Stomach (tissue), 9 donors: ENCODE results near the gene PDE4D. TPM values are rescaled to one million over a fixed set of nuclear protein-coding genes. Genes with fewer than 3 reads are reported as not detected.

ENCODE experiments used
- DNase-seq, 2 donors: peaks; one replicate each; pipeline versions ENCODE4 v3.0.0 to v3.0.0-alpha.2; 2013 to 2019
- H3K27ac ChIP-seq, 5 donors: fragments of 200-600 bp in 4 of 5; sonication (generic) in 4 of 5; one replicate each; pipeline ENCODE4 v1.5.1; 2013 to 2019; ENCODE audit warnings: mild to moderate bottlenecking in 1 of 5, moderate library complexity in 1 of 5
- H3K27me3 ChIP-seq, 3 donors: fragments of 200-600 bp; sonication (generic); one replicate each; pipeline ENCODE4 v1.5.1; 2017 to 2019; ENCODE audit warnings: mixed run types in 1 of 3
- H3K36me3 ChIP-seq, 4 donors: fragments of 200-600 bp; sonication (generic); 1 replicate in 3 of 4; 2 replicates in 1 of 4; pipeline ENCODE4 v1.5.1; 2016 to 2019
- H3K4me1 ChIP-seq, 4 donors: fragments of 200-600 bp; sonication (generic); one replicate each; pipeline ENCODE4 v1.5.1; 2016 to 2019
- H3K4me3 ChIP-seq, 4 donors: fragments of 200-600 bp; sonication (generic) in 3 of 4; one replicate each; pipeline ENCODE4 v1.5.1; 2016 to 2019; ENCODE audit warnings: mild to moderate bottlenecking in 1 of 4
- H3K9me3 ChIP-seq, 4 donors: fragments of 200-600 bp; sonication (generic); one replicate each; pipeline ENCODE4 v1.5.1; 2016 to 2019
- CTCF ChIP-seq, 7 experiments: fragments of 450-650 bp in 4 of 7; fragments of 200-600 bp in 3 of 7; sonication (generic) in 3 of 7; IDR thresholded peaks; one replicate each; pipeline ENCODE4 v1.5.1; 2016 to 2019; ENCODE audit warnings: antibody characterized with exemption in 7 of 7, control low read depth in 2 of 7, mild to moderate bottlenecking in 1 of 7
- EP300 ChIP-seq: sonication (generic); formaldehyde crosslinking; IDR thresholded peaks from one replicate; pipeline ENCODE4 v1.6.1; 2017; ENCODE audit warnings: antibody characterized with exemption
- POLR2A ChIP-seq, 4 donors: fragments of 450-650 bp; IDR thresholded peaks; one replicate each; pipeline ENCODE4 v1.6.1; 2016; ENCODE audit warnings: antibody characterized with exemption in 4 of 4, control low read depth in 2 of 4, mild to moderate bottlenecking in 1 of 4, moderate library complexity in 1 of 4
- POLR2AphosphoS5 ChIP-seq, 3 donors: sonication (generic); formaldehyde crosslinking; IDR thresholded peaks; one replicate each; pipeline ENCODE4 v1.6.1; 2016; ENCODE audit warnings: antibody characterized with exemption in 3 of 3
- WGBS, 5 donors: extraction: QIAGEN DNeasy Blood & Tissue Kit in 3 of 5; methylation state at CpG; one replicate each; pipeline versions ENCODE4 v1.1.5 to v1.1.7; 2013 to 2018; 5-methylcytosine and 5-hydroxymethylcytosine counted together
- intact Hi-C: fragments of 100-400 bp; cut with DNase I; formaldehyde crosslinking; loops from one replicate; pipeline ENCODE4 v1.15.1; 2023; ENCODE audit warnings: low total_unique reads
- polyA plus RNA-seq, 3 donors: library from polyadenylated mRNA; stranded (reverse); fragments of 200-250 nt; gene quantifications; one replicate each; pipeline ENCODE4 v1.2.3, GENCODE V29; 2013
- total RNA-seq, 5 donors: library from RNA; depleted of rRNA; stranded (reverse); fragments of >200 nt; gene quantifications; one replicate each; pipeline versions ENCODE4 v1.1.0 to v1.2.3, GENCODE V29; 2014 to 2016
- donor health status: healthy with polysubstance abuse.
- donor health status: Bipolar disorder and iron deficiency.
- donor health status: healthy.

PDE4D gene
- total and polyA plus RNA-seq, 8 donors, result 3.1 to 147 (median 97.3) TPM

GRCh38 chr5:59665086-59665831 lies 228.3 kb downstream of the PDE4D start:
- H3K36me3 ChIP-seq, result no peaks in the 10 kb centered on the region
- peaks cover 6 to 39% (median 26%) of the 10 kb centered on the region in 4 donors for H3K4me1 ChIP-seq
- no peak overlapping the region for H3K27ac ChIP-seq
- no peak overlapping the region for H3K4me3 ChIP-seq
- peak in 1 of 2 donors; percentile 13 for DNase-seq
- H3K27me3 ChIP-seq, result no peaks in the 10 kb centered on the region
- intact Hi-C loops, result no loop called here
- TF ChIP-seq EP300, result no peak
- no peak for TF ChIP-seq POLR2AphosphoS5 (IDR thresholded peaks at IDR 0.05)
- TF ChIP-seq CTCF (IDR thresholded peaks at IDR 0.05), result no peak
- TF ChIP-seq POLR2A (IDR thresholded peaks at IDR 0.05), result no peak
- H3K9me3 ChIP-seq, result no peaks in the 10 kb centered on the region

- WGBS, 5 donors, result 46 to 55% (median 52%) methylated on average over 4 of the region's 4 CpGs
- peak overlapping the region; percentile 24 to 71 (median 48) for H3K27ac ChIP-seq
- intact Hi-C loops, result no loop called here
Observed at GRCh38 chr5:59661954-59662615, 231.4 kb downstream of the PDE4D start.

GRCh38 chr5:59661311-59661710 lies 232.2 kb downstream of the PDE4D start:
- intact Hi-C loops, result no loop called here
- peaks cover 16 to 64% (median 33%) of the 10 kb centered on the region in 4 donors for H3K4me1 ChIP-seq
- 83 to 96% (median 90%) methylated on average over 1 of the region's 1 CpG for WGBS, 5 donors
- H3K27me3 ChIP-seq, result no peaks in the 10 kb centered on the region
- DNase-seq, result no peak
- no peaks in the 10 kb centered on the region for H3K9me3 ChIP-seq
- no peak overlapping the region for H3K4me3 ChIP-seq
- no peak for TF ChIP-seq POLR2AphosphoS5 (IDR thresholded peaks at IDR 0.05)
- TF ChIP-seq POLR2A (IDR thresholded peaks at IDR 0.05), result no peak
- TF ChIP-seq EP300, result no peak
- no peak for TF ChIP-seq CTCF (IDR thresholded peaks at IDR 0.05)
- H3K27ac ChIP-seq, result peak overlapping the region in 4 of 5 donors; percentile 24 to 71 (median 52)
- H3K36me3 ChIP-seq, result no peaks in the 10 kb centered on the region

More at GRCh38 chr5:59661954-59662615, 231.4 kb downstream of the PDE4D start:
- DNase-seq, result peak in 1 of 2 donors; percentile 25
- Histone ChIP-seq H3K4me1 (peaks cover 16 to 64% (median 33%) of the 10 kb centered on the region in 4 donors), H3K9me3 (no peaks in the 10 kb centered on the region), H3K36me3 (no peaks in the 10 kb centered on the region), H3K27me3 (no peaks in the 10 kb centered on the region), H3K4me3 (peak overlapping the region in 1 of 4 donors; percentile 17)
- no peak for TF ChIP-seq POLR2AphosphoS5 (IDR thresholded peaks at IDR 0.05)
- TF ChIP-seq POLR2A (IDR thresholded peaks at IDR 0.05), result no peak
- no peak for TF ChIP-seq EP300
- TF ChIP-seq CTCF (IDR thresholded peaks at IDR 0.05), result no peak

- intact Hi-C loops, result no loop called here
- Histone ChIP-seq H3K4me3 (no peak overlapping the region), H3K9me3 (no peaks in the 10 kb centered on the region), H3K4me1 (peaks cover 16 to 61% (median 31%) of the 10 kb centered on the region in 4 donors), H3K27me3 (no peaks in the 10 kb centered on the region), H3K27ac (no peak overlapping the region), H3K36me3 (no peaks in the 10 kb centered on the region)
- peak in 1 of 2 donors; percentile 49 for DNase-seq
- 10 to 36% (median 23%) methylated on average over 1 of the region's 1 CpG for WGBS, 5 donors
- no peak for TF ChIP-seq POLR2AphosphoS5 (IDR thresholded peaks at IDR 0.05)
- no peak for TF ChIP-seq EP300
- TF ChIP-seq POLR2A (IDR thresholded peaks at IDR 0.05), result no peak
- TF ChIP-seq CTCF (IDR thresholded peaks at IDR 0.05), result peak in 2 of 7 experiments; percentile 15 to 19
Observed at GRCh38 chr5:59660737-59661136, 232.8 kb downstream of the PDE4D start.
